Thymus (tissue), 2 donors: Measurements from ENCODE around the gene IL2RA. TPM values are rescaled to one million over a fixed set of nuclear protein-coding genes. Genes with fewer than 3 reads are reported as not detected.

Experiments
- polyA plus RNA-seq: library from polyadenylated mRNA; stranded (reverse); fragments of 200-250 nt; gene quantifications from one replicate; pipeline ENCODE4 v1.2.3, GENCODE V29; 2013
- total RNA-seq: library from RNA; stranded (reverse); fragments of 120-200 nt; gene quantifications from one replicate; pipeline ENCODE4 v1.2.4, GENCODE V29; 2013
- donor health status: healthy.

The IL2RA gene
- total and polyA plus RNA-seq, 2 donors: 5.6 to 13.0 TPM

Other genes starting within 250 kb of the IL2RA start
- gene GDI2, start 248.9 kb downstream of the IL2RA start, total RNA-seq: 268 TPM
- gene GDI2, start 248.9 kb downstream of the IL2RA start, polyA plus RNA-seq: 139 TPM
- 6.1 TPM for gene ANKRD16, start 172.5 kb downstream of the IL2RA start, total RNA-seq
- gene ANKRD16, start 172.5 kb downstream of the IL2RA start, polyA plus RNA-seq: 6.4 TPM
- 97.8 TPM for gene FBH1, start 172.1 kb downstream of the IL2RA start, total RNA-seq
- 52.8 TPM for gene FBH1, start 172.1 kb downstream of the IL2RA start, polyA plus RNA-seq
- 5.5 TPM for gene IL15RA, start 84.8 kb downstream of the IL2RA start, total RNA-seq
- gene IL15RA, start 84.8 kb downstream of the IL2RA start, polyA plus RNA-seq: 12.0 TPM
- gene RBM17, start 26.7 kb upstream of the IL2RA start, total RNA-seq: 59.1 TPM
- 122 TPM for gene RBM17, start 26.7 kb upstream of the IL2RA start, polyA plus RNA-seq
- 12.2 TPM for gene PFKFB3, start 140.6 kb upstream of the IL2RA start, total RNA-seq
- 39.3 TPM for gene PFKFB3, start 140.6 kb upstream of the IL2RA start, polyA plus RNA-seq